Spleen (tissue), 7 donors: ENCODE data around the gene SLCO2B1.

ENCODE experiments used
- POLR2A ChIP-seq, 3 donors: fragments of 450-650 bp; IDR thresholded peaks; one replicate each; pipeline ENCODE4 v1.5.1; 2017; ENCODE audit warnings: antibody characterized with exemption in 3 of 3, mild to moderate bottlenecking in 1 of 3
- POLR2AphosphoS5 ChIP-seq, 3 donors: sonication (generic); formaldehyde crosslinking; IDR thresholded peaks; one replicate each; pipeline ENCODE4 v1.5.1; 2017; ENCODE audit warnings: antibody characterized with exemption in 3 of 3
- TF ChIP-seq, protein P1 (sequence below), 11 experiments: fragments of 200-600 bp in 7 of 11; fragments of 450-650 bp in 4 of 11; sonication (generic) in 4 of 11; IDR thresholded peaks in 8 of 11; conservative IDR thresholded peaks in 3 of 11; 1 replicate in 7 of 11; 2 replicates in 4 of 11; pipeline versions ENCODE4 v1.4.0 to v1.8.0; 2016 to 2021; ENCODE audit warnings: antibody characterized with exemption in 11 of 11, inconsistent platforms in 4 of 11, mild to moderate bottlenecking in 1 of 11
- donor health status: DM: no; HTN: no; CAD: no; lungs with moderate emphysema.
- donor health status: DM: no; HTN: no; CAD: no.
- donor health status: DM: no; HTN: no; CAD: no.

DNA sequence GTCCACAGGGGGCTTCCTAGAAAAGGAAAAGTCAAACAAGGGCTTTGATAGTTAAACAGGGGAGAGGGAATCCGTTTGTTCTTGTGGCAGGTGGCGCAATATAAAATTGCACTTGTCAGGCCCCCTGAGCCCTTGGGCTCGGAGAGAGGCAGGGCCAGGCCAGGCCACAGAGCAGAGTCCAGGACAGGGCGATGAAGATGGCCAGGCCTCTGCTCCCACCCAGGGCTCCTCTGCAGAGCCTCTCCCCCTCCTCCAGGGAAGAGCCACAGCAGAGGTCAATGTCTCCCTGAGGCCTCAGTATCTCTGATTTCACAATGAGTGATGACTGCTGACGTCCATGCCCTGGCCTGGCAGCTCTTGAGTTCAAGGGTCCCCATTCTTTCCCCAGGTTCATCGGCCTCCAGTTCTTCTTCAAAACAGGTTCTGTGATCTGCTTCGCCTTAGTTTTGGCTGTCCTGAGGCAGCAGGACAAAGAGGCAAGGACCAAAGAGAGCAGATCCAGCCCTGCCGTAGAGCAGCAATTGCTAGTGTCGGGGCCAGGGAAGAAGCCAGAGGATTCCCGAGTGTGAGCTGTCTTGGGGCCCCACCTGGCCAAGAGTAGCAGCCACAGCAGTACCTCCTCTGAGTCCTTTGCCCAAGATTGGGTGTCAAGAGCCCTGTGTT, 53.2 kb downstream of the SLCO2B1 start:
- TF ChIP-seq, protein P1, sequence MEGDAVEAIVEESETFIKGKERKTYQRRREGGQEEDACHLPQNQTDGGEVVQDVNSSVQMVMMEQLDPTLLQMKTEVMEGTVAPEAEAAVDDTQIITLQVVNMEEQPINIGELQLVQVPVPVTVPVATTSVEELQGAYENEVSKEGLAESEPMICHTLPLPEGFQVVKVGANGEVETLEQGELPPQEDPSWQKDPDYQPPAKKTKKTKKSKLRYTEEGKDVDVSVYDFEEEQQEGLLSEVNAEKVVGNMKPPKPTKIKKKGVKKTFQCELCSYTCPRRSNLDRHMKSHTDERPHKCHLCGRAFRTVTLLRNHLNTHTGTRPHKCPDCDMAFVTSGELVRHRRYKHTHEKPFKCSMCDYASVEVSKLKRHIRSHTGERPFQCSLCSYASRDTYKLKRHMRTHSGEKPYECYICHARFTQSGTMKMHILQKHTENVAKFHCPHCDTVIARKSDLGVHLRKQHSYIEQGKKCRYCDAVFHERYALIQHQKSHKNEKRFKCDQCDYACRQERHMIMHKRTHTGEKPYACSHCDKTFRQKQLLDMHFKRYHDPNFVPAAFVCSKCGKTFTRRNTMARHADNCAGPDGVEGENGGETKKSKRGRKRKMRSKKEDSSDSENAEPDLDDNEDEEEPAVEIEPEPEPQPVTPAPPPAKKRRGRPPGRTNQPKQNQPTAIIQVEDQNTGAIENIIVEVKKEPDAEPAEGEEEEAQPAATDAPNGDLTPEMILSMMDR (IDR thresholded peaks at IDR 0.05 in 8 of 11, conservative IDR thresholded peaks at IDR 0.05 in 3 of 11) = no peak
- TF ChIP-seq POLR2A (IDR thresholded peaks at IDR 0.05) (no peak), POLR2AphosphoS5 (IDR thresholded peaks at IDR 0.05) (peak in 1 of 3 donors; percentile 18)
